ENCODE results near the gene PDXP.

PDXP gene

GRCh38 chr22:37616201-37617083 lies 42.1 kb upstream of the PDXP start:
- H3K4me1 ChIP-seq, result peaks cover 0 to 6% (median under 1%) of the 10 kb centered on the region in 4 donors
- H3K9me3 ChIP-seq, result no peaks in the 10 kb centered on the region
- intact Hi-C loops (cut with DNase I; ENCODE audit: low total_unique reads), result no loop called here
- peaks cover 25 to 74% (median 46%) of the 10 kb centered on the region in 3 donors for H3K36me3 ChIP-seq
- no peak overlapping the region for H3K4me3 ChIP-seq
- no peak for DNase-seq
- TF ChIP-seq, protein P1, sequence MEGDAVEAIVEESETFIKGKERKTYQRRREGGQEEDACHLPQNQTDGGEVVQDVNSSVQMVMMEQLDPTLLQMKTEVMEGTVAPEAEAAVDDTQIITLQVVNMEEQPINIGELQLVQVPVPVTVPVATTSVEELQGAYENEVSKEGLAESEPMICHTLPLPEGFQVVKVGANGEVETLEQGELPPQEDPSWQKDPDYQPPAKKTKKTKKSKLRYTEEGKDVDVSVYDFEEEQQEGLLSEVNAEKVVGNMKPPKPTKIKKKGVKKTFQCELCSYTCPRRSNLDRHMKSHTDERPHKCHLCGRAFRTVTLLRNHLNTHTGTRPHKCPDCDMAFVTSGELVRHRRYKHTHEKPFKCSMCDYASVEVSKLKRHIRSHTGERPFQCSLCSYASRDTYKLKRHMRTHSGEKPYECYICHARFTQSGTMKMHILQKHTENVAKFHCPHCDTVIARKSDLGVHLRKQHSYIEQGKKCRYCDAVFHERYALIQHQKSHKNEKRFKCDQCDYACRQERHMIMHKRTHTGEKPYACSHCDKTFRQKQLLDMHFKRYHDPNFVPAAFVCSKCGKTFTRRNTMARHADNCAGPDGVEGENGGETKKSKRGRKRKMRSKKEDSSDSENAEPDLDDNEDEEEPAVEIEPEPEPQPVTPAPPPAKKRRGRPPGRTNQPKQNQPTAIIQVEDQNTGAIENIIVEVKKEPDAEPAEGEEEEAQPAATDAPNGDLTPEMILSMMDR (IDR thresholded peaks at IDR 0.05), result no peak
- no peaks in the 10 kb centered on the region for H3K27me3 ChIP-seq
- H3K27ac ChIP-seq, result no peak overlapping the region

GRCh38 chr22:37617431-37617830 lies 41.1 kb upstream of the PDXP start:
- Histone ChIP-seq H3K27me3 (no peaks in the 10 kb centered on the region), H3K9me3 (no peaks in the 10 kb centered on the region), H3K4me1 (peaks cover 0 to 3% (median 0%) of the 10 kb centered on the region in 4 donors), H3K36me3 (peaks cover 25 to 84% (median 54%) of the 10 kb centered on the region in 3 donors), H3K4me3 (no peak overlapping the region), H3K27ac (no peak overlapping the region)
- intact Hi-C loops (cut with DNase I; ENCODE audit: low total_unique reads), result no loop called here
- TF ChIP-seq, protein P1 (IDR thresholded peaks at IDR 0.05), result no peak
- no peak for DNase-seq

DNA sequence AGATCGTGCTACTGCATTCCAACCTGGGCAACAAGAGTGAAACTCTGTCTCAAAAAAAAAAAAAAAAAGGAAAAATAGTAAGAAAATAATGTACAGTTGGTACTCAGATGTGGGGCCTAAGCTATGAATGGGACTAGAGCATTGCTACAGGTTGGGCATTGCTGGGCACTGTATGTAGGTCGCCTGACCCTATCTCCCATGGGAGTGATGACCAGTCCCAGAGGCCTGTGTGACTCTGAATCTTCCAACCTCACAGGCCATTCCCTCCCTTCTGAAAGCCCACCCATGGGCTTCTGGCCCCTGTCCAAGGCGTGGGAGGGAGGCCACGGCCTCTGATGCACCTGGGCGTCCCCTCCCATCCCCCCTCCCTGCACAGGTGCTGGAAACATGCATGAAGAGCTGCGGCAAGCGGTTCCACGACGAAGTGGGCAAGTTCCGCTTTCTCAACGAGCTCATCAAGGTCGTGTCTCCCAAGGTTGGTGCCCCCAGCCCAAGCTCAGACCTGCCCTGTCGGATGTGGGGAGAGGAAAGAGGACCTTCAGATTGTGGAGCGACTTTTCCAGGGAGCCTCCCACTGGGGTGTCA lies 40.4 kb upstream of the PDXP start:
- H3K36me3 ChIP-seq, result peaks cover 25 to 92% (median 55%) of the 10 kb centered on the region in 3 donors

DNA sequence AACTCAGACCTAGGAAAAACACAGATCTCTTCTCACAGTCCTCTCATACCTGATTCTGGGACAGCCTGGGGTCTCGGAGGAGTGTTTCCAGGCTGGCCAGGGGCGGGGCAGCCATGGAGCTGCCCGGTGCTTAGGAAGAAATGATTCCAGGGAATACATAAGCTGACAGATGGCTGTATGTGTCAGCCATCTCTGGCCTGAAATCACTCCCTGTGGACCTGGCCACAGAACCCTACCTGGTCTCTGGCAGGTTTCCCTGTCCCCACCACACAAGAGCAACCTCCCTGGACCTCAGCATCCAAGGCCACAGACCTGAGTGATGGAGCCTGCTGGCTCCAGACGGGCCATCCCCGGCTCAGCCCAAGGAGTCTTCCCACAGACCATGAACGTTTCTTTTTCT lies 39.8 kb upstream of the PDXP start:
- Histone ChIP-seq H3K4me3 (no peak overlapping the region), H3K36me3 (peaks cover 25 to 97% (median 55%) of the 10 kb centered on the region in 3 donors), H3K27ac (no peak overlapping the region), H3K9me3 (no peaks in the 10 kb centered on the region), H3K27me3 (no peaks in the 10 kb centered on the region), H3K4me1 (peaks cover 0 to 7% (median 0%) of the 10 kb centered on the region in 4 donors)
- intact Hi-C loops (cut with DNase I; ENCODE audit: low total_unique reads), result no loop called here
- no peak for DNase-seq
- TF ChIP-seq, protein P1 (IDR thresholded peaks at IDR 0.05), result no peak

More for the DNA sequence above, 40.4 kb upstream of the PDXP start:
- no peak for DNase-seq
- TF ChIP-seq, protein P1 (IDR thresholded peaks at IDR 0.05), result no peak
- Histone ChIP-seq H3K27ac (no peak overlapping the region), H3K9me3 (no peaks in the 10 kb centered on the region), H3K4me1 (peaks cover 0 to 3% (median 0%) of the 10 kb centered on the region in 4 donors), H3K4me3 (no peak overlapping the region), H3K27me3 (no peaks in the 10 kb centered on the region)
- intact Hi-C loops (cut with DNase I; ENCODE audit: low total_unique reads), result no loop called here

- H3K27ac ChIP-seq, result no peak overlapping the region
- no peaks in the 10 kb centered on the region for H3K27me3 ChIP-seq
- H3K36me3 ChIP-seq, result peaks cover 25 to 94% (median 55%) of the 10 kb centered on the region in 3 donors
- TF ChIP-seq, protein P1 (IDR thresholded peaks at IDR 0.05), result no peak
- H3K4me1 ChIP-seq, result peaks cover 0 to 7% (median 0%) of the 10 kb centered on the region in 4 donors
- no peak for DNase-seq
- H3K4me3 ChIP-seq, result no peak overlapping the region
- intact Hi-C loops (cut with DNase I; ENCODE audit: low total_unique reads), result no loop called here
- no peaks in the 10 kb centered on the region for H3K9me3 ChIP-seq
Measured at GRCh38 chr22:37619991-37620390, 38.5 kb upstream of the PDXP start.
